H9 (cell line): Measurements from ENCODE around the gene RNF220. TPM values are rescaled to one million over a fixed set of nuclear protein-coding genes. Genes with fewer than 3 reads are reported as not detected.
A peak's percentile ranks its signal among the peaks of the same experiment; 100 is the strongest.

ENCODE experiments used
- DNase-seq: peaks from one replicate; pipeline ENCODE4 v3.0.0-alpha.2; 2017
- H2AFZ ChIP-seq: one replicate; pipeline ENCODE4 v1.6.1; 2013; ENCODE audit warnings: mild to moderate bottlenecking, low read length, control low read depth, moderate library complexity
- H2AK5ac ChIP-seq: 2 replicates; pipeline ENCODE4 v1.6.1; 2013; ENCODE audit warnings: low read length, control low read depth, mixed read lengths; ENCODE audit not compliant: insufficient read length
- H2BK120ac ChIP-seq: one replicate; pipeline ENCODE4 v1.6.1; 2013; ENCODE audit warnings: low read depth, mild to moderate bottlenecking, low read length, control low read depth, inconsistent platforms; ENCODE audit not compliant: poor library complexity, severe bottlenecking
- H2BK12ac ChIP-seq: 2 replicates; pipeline ENCODE4 v1.6.1; 2013; ENCODE audit warnings: low read length, control low read depth, mixed read lengths, low read depth; ENCODE audit not compliant: insufficient read length
- H2BK15ac ChIP-seq: 2 replicates; pipeline ENCODE4 v1.6.1; 2013; ENCODE audit warnings: low read depth, low read length, control low read depth
- H2BK20ac ChIP-seq: one replicate; pipeline ENCODE4 v1.6.1; 2013; ENCODE audit warnings: low read depth, mild to moderate bottlenecking, low read length, control low read depth, inconsistent platforms; ENCODE audit not compliant: poor library complexity, severe bottlenecking
- H2BK5ac ChIP-seq: 2 replicates; pipeline ENCODE4 v1.6.1; 2013; ENCODE audit warnings: low read length, control low read depth, mixed read lengths; ENCODE audit not compliant: insufficient read length
- H3K14ac ChIP-seq: 2 replicates; pipeline ENCODE4 v1.6.1; 2013; ENCODE audit warnings: low read length, control low read depth; ENCODE audit not compliant: insufficient read depth
- H3K18ac ChIP-seq: 2 replicates; pipeline ENCODE4 v1.6.1; 2013; ENCODE audit warnings: low read depth, mild to moderate bottlenecking, mixed read lengths, low read length, control low read depth; ENCODE audit not compliant: insufficient read length
- H3K23ac ChIP-seq: 2 replicates; pipeline ENCODE4 v1.6.1; 2013; ENCODE audit warnings: low read length, control low read depth, mixed read lengths, low read depth; ENCODE audit not compliant: insufficient read length
- H3K23me2 ChIP-seq: 2 replicates; pipeline ENCODE4 v1.6.1; 2013; ENCODE audit warnings: low read depth, mild to moderate bottlenecking, mixed read lengths, low read length, control low read depth; ENCODE audit not compliant: insufficient read length, poor library complexity, severe bottlenecking
- H3K27ac ChIP-seq: 2 replicates; pipeline ENCODE4 v1.5.1; 2013; ENCODE audit warnings: low read length, control low read depth, mixed read lengths, low read depth; ENCODE audit not compliant: insufficient read length
- H3K27me3 ChIP-seq: 2 replicates; pipeline ENCODE4 v1.6.1; 2013; ENCODE audit warnings: low read length, control low read depth, inconsistent platforms; ENCODE audit not compliant: insufficient read depth
- H3K4ac ChIP-seq: 2 replicates; pipeline ENCODE4 v1.6.1; 2013; ENCODE audit warnings: low read depth, mild to moderate bottlenecking, control low read depth, inconsistent platforms, low read length, moderate library complexity
- H3K4me1 ChIP-seq: 2 replicates; pipeline ENCODE4 v1.6.1; 2013; ENCODE audit warnings: low read length, control low read depth, inconsistent platforms; ENCODE audit not compliant: insufficient read depth
- H3K4me2 ChIP-seq: 2 replicates; pipeline ENCODE4 v1.6.1; 2013; ENCODE audit warnings: low read length, control low read depth, mixed read lengths; ENCODE audit not compliant: insufficient read length, insufficient read depth
- H3K56ac ChIP-seq: 2 replicates; pipeline ENCODE4 v1.6.1; 2013; ENCODE audit warnings: low read depth, mild to moderate bottlenecking, mixed read lengths, low read length, control low read depth; ENCODE audit not compliant: insufficient read length
- H3K79me1 ChIP-seq: 2 replicates; pipeline ENCODE4 v1.6.1; 2013; ENCODE audit warnings: low read depth, mild to moderate bottlenecking, moderate library complexity, low read length, control low read depth, inconsistent platforms; ENCODE audit not compliant: insufficient read depth, poor library complexity, severe bottlenecking
- H3K79me2 ChIP-seq: 2 replicates; pipeline ENCODE4 v1.6.1; 2013; ENCODE audit warnings: low read length, control low read depth, inconsistent platforms; ENCODE audit not compliant: insufficient read depth
- H3K9ac ChIP-seq: 2 replicates; pipeline ENCODE4 v1.6.1; 2013; ENCODE audit warnings: low read length, control low read depth, mixed read lengths; ENCODE audit not compliant: insufficient read length; ENCODE audit errors: extremely low read depth
- H3K9me3 ChIP-seq: one replicate; pipeline ENCODE4 v1.6.1; 2013; ENCODE audit warnings: low read depth, low read length, inconsistent platforms; ENCODE audit not compliant: control insufficient read depth
- H3T11ph ChIP-seq: one replicate; pipeline ENCODE4 v1.6.1; 2013; ENCODE audit warnings: mild to moderate bottlenecking, low read length, control low read depth, inconsistent platforms
- H4K20me1 ChIP-seq: one replicate; pipeline ENCODE4 v1.6.1; 2013; ENCODE audit not compliant: control insufficient read depth, insufficient read length, insufficient read depth
- H4K5ac ChIP-seq: 2 replicates; pipeline ENCODE4 v1.6.1; 2013; ENCODE audit warnings: low read depth, mild to moderate bottlenecking, mixed read lengths, low read length, control low read depth; ENCODE audit not compliant: insufficient read length
- H4K8ac ChIP-seq: replicated peaks from 2 replicates; pipeline ENCODE4 v1.6.1; 2013; ENCODE audit warnings: low read length, control low read depth, mixed read lengths, low read depth; ENCODE audit not compliant: insufficient read length
- H4K91ac ChIP-seq: 2 replicates; pipeline ENCODE4 v1.6.1; 2013; ENCODE audit warnings: low read depth, mild to moderate bottlenecking, moderate library complexity, mixed read lengths, low read length, control low read depth; ENCODE audit not compliant: insufficient read length
- H3K27ac Mint-ChIP-seq, 3 experiments: 2 replicates in 2 of 3; 3 replicates in 1 of 3; pipeline ENCODE4 v1.8.0; 2020 to 2021; ENCODE audit warnings: mixed read lengths in 3 of 3, mild to moderate bottlenecking in 1 of 3, moderate library complexity in 1 of 3
- H3K27me3 Mint-ChIP-seq: 2 replicates; pipeline ENCODE4 v1.8.0; 2021; ENCODE audit warnings: low read depth, mild to moderate bottlenecking, moderate library complexity, mixed read lengths
- H3K36me3 Mint-ChIP-seq, 3 experiments: 2 replicates in 2 of 3; 3 replicates in 1 of 3; pipeline ENCODE4 v1.8.0; 2020 to 2021; ENCODE audit warnings: low read depth in 3 of 3, mixed read lengths in 3 of 3; ENCODE audit not compliant: insufficient read depth in 1 of 3
- H3K4me1 Mint-ChIP-seq, 2 experiments: 2 replicates each; pipeline ENCODE4 v1.8.0; 2020; ENCODE audit warnings: mixed read lengths in 2 of 2
- H3K4me3 Mint-ChIP-seq, 2 experiments: 2 replicates in 1 of 2; 3 replicates in 1 of 2; pipeline ENCODE4 v1.8.0; 2020 to 2021; ENCODE audit warnings: mild to moderate bottlenecking in 2 of 2, mixed read lengths in 2 of 2, moderate library complexity in 1 of 2
- H3K9me3 Mint-ChIP-seq, 2 experiments: 2 replicates in 1 of 2; 3 replicates in 1 of 2; pipeline ENCODE4 v1.8.0; 2020; ENCODE audit warnings: mild to moderate bottlenecking in 2 of 2, mixed read lengths in 2 of 2, moderate library complexity in 1 of 2
- CTCF ChIP-seq: fragments of 200-600 bp; sonication (generic); conservative IDR thresholded peaks from 3 replicates; pipeline ENCODE4 v1.8.0; 2021; ENCODE audit warnings: antibody characterized with exemption, mild to moderate bottlenecking
- WGBS: extraction: QIAGEN DNeasy Blood & Tissue Kit; methylation state at CpG from one replicate; pipeline ENCODE4 v1.1.7; 2013; ENCODE audit warnings: missing lambda C conversion rate, low lambda C conversion rate, mixed read lengths; ENCODE audit not compliant: insufficient read length; ENCODE audit errors: extremely low coverage; 5-methylcytosine and 5-hydroxymethylcytosine counted together
- total RNA-seq: library from RNA; stranded (reverse); gene quantifications from 2 replicates; pipeline ENCODE4 v1.2.1, GENCODE V29; 2021

The RNF220 gene
- total RNA-seq, 1 experiment from 2014 or later: 109 TPM

- no peak overlapping the region for H3K4me3 Mint-ChIP-seq
- H3K4me1 ChIP-seq: peaks cover 2% of the 10 kb centered on the region; the same call in 1 of the 2 replicates
- peaks cover 48% of the 10 kb centered on the region for H3K27me3 Mint-ChIP-seq
Observed at GRCh38 chr1:44613941-44614340, 208.9 kb downstream of the RNF220 start.

More at GRCh38 chr1:44613941-44614340, 208.9 kb downstream of the RNF220 start:
- peak; percentile 48 for DNase-seq
- WGBS: no CpG with 5 or more reads among the region's 6 CpGs
- Histone ChIP-seq H4K8ac (no peak overlapping the region), H3K56ac (no peak overlapping the region), H2BK15ac (no peak overlapping the region), H3K9ac (no peak overlapping the region), H3K4ac (no peak overlapping the region), H3K79me1 (no peaks in the 10 kb centered on the region), H3K27me3 (no peaks in the 10 kb centered on the region; the same call in 1 of the 2 replicates), H3K79me2 (no peaks in the 10 kb centered on the region), H3T11ph (no peak overlapping the region), H3K27ac (no peak overlapping the region), H3K14ac (no peak overlapping the region), H2AFZ (no peak overlapping the region), H3K23ac (no peak overlapping the region), H4K20me1 (no peaks in the 10 kb centered on the region), H2AK5ac (no peak overlapping the region), H4K5ac (no peak overlapping the region), H3K23me2 (peaks cover 7% of the 10 kb centered on the region), H3K4me2 (no peak overlapping the region), H2BK120ac (no peak overlapping the region), H2BK5ac (no peak overlapping the region), H2BK12ac (no peak overlapping the region), H3K18ac (no peak overlapping the region), H3K9me3 (no peaks in the 10 kb centered on the region), H4K91ac (no peak overlapping the region), H2BK20ac (no peak overlapping the region)
- no peak overlapping the region for H3K27ac Mint-ChIP-seq
- H3K36me3 Mint-ChIP-seq: peaks cover 0 to 8% (median 0%) of the 10 kb centered on the region in 3 experiments; a peak in 3 of 7 replicates
- H3K4me1 Mint-ChIP-seq: peaks cover 24 to 40% of the 10 kb centered on the region in 2 experiments
- no peak for TF ChIP-seq CTCF
- no peaks in the 10 kb centered on the region for H3K9me3 Mint-ChIP-seq
